NCI-H2029 treated with DMSO at 0.1 percent for 48 hours (cell line): ENCODE data around the gene MDH1B.
"Not testable (repeated sequence)": the region's sequence is repeated elsewhere in the genome, so short reads cannot be mapped to it uniquely, and the experiment has no call there.

Experiments
- DNase-seq: peaks from one replicate; lab custom pipeline; 2025; lab: John Stamatoyannopoulos, UW

MDH1B gene

DNA sequence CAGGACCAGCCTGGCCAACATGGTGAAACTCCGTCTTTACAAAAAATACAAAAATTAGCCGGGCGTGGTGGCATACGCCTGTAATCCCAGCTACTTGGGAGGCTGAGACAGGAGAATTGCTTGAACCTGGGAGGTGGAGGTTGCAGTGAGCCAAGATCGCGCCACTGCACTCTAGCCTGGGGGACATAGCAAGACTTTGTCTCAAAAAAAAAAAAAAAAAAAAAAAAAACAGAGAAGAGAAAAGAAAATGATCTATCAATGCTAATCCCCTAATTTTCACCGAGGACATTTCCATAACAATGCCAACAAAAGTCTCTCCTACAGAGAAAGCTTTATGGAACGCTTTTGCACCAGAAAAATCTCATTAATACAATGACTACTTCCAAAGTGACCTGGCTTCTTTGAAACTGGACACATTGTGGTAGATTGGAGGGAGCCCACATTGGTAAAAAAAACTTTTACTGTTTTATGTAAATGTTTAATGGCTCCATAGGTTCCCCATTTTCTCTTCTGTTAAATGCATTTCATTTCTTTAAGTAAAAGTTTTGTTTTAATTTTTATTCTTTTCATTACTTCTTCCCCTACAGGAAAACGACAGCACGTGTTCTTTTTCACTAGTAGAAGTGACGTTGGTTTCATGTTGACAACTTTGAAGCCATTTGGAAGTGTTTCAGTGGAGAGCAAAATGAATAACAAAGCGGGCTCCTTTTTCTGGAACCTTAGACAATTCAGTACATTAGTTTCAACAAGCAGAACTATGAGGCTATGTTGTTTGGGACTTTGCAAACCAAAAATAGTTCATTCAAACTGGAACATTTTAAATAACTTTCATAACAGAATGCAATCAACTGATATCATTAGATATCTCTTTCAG lies 1.2 kb upstream of the MDH1B start:
- DNase-seq, result no peak

DNA sequence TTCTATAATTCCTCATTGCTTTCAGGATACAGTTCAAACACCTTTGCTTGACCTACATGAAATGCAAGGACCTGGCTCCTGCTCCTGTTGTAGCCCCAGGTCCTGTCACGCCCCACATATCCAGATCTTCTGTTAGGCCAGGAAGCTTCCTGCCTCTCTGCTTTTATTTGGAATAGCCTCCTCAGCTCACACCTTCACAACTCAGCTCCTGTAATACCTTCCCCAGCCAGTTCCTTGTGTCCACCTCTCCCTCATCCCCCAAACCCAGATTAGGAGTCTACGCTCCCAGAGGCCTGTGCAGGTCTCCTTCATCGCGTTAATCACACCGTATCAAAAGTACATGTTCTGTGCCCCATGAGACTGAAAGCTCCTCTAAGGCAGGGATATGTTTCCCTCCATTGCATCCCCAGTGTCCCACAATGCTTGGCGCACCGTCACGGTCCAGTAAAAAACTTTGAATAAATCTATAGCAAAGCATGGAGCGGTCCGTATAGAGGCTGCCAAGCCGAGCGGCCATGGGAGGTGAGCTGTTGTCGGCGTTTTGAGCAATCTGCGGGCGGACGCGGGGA lies 371 bp downstream of the MDH1B start:
- no peak for DNase-seq

- DNase-seq, result no peak
Measured at GRCh38 chr2:206756816-206757215, 8.3 kb downstream of the MDH1B start.

DNA sequence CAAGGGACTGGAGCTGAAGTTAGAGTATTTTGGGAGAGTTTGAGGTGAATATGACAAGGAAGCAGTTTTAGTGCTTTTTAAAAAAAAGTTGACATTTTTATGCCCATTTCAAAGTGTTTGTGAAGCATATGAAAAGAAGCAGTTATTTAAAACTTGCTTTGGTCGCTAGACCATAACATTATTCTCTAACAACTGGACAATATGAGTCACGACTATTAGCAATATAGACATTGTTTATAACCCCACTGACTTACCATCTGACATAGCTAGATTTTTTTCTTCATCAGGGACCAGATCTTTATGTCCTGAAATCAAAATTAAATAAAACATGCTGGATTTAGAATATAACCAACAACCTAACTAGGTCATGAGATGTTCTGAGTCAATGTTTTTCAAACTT lies 24.3 kb downstream of the MDH1B start:
- no peak for DNase-seq

DNA sequence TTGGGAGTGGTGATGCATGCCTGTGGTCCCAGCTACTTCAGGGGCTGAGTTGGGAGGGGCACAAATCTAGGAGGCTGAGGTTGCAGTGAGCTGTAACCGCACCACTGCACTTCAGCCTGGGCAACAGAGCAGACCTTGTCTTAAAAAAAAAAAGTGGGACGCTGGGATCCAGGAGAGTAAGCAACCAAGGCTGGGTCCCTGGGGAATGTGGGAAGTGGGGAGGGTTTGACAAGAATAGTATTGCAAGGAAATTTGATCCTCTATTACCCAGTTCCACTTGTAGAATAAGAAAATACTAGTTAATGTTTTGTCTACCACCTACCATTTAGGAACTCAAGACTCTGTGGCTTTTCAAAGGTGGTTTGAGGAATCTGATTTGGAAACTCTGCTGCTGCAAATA lies 25.9 kb downstream of the MDH1B start:
- DNase-seq, result no peak

DNA sequence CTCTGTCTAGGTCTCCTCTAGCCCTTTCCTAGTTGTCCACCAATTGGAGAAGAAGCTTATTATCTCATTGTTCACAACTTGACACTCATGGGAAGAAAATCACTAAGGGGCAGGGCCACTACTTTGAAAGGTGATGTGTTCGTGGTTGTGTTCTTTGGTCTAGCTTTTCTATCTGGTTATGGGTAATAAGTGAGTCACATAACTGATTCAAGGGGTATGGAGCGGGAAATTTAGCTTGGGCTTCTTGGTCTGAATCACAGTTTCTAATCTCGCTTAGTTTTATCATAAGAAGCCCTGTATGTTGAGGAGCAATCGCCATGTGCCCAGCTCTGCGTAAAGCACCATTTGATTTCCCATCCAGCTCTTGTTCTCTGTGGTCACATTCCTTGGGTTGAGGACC lies 28.2 kb downstream of the MDH1B start:
- DNase-seq, result no peak

DNA sequence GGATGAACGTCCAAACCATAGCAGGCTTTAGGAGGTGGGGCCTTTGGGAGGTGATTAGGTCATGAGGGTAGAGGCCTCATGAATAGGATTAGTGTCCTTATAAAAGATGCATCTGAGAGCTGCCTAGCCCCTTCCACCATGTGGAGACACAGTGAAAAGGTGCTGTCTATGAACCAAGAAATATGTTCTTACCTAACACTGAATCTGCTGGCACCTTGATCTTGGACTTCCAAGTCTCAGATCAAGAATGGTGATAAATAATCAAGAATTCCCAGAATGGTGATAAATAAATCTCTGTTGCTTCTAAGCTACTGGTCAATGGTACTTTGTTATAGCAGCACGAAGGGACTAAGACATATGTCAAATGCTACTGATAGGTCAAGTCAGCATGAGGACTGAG lies 31.8 kb downstream of the MDH1B start:
- DNase-seq, result no peak

DNA sequence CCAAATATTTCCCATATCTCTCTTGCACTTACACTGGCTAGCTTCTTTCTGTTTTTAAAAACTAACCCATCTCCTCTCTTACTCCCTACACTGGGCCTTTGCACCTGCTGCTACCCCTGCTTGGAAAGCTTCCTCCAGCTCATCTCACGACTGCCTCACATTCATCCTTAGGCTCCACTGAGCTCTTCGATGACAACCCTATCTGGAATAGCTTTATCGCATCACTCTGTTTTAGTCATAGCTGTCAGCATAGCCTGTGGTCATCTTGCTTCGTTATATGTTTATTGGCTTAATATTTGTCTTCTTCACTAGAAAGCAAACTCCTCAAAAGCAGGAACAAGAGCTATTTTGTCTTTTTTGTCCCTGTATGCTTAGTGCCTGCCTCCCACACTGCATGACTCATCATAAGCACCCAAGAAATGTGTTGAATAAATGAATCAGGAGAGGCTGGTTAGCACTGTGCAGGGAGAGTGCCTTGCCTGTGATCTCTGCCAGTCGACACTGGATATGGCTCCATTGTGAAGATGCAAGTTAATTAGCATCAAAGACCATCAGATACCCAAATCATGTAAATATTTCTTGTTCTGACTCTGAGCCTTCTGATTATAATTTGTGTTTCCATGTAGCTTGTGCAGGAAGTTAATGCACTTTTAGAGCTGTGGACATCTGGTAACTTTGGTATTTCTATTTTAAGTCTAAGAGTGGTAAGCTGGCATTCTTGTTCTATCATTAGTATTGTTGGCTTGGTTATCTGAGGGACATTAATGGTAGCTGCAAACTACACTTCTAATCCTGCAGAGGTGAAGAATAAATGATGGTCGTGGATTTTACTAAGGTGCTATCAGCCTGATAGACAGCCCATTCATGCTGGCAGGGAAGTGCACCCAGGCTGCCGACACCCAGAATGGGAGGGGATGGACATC lies 36.6 kb downstream of the MDH1B start:
- DNase-seq, result no peak

DNA sequence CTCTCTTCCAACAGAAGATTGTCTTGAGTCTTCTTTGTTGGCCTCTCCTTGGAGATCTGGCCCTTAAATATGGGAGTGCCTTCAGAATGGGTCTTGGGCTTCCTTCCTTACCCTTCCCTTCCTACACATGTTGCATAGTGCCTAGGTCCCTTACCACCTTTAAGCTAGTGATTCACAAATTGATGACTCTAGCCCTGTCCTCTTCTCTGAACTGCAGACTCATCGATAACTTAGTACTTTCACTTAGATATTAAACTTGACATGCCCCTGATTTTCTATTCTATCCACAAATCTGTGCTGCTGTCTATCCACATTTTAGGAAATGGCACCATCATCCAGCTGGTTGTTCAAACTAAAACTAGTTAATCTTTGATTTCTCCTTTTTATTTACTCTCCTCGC lies 37.8 kb downstream of the MDH1B start:
- no peak for DNase-seq

- DNase-seq, result no peak
Measured at GRCh38 chr2:206723288-206723687, 41.8 kb downstream of the MDH1B start.

GRCh38 chr2:206721256-206721920 lies 43.7 kb downstream of the MDH1B start:
- DNase-seq, result no peak

DNA sequence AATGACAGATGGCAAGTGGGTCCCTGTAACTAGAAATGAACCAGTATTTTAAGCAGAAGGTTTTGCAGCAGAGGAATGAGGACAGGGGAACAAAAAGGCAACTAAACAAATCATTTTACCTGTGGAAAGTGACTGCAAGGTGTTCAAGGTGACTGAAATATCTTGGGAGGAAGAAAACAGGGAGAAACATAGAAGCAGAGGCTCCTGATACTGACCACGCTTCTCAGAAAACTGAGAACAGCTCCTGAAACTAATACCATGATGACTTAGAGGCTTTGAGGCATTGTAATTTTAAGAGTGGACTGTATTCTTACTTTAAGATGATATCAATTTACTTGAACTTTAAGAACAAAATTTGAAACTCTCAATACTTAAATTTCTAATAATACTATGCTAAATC lies 46.8 kb downstream of the MDH1B start, which contains the start of gene DYTN:
TSS of gene DYTN (minus strand) at position 101 of the 400 bp plus-strand sequence. CDS start 117 bp downstream, outside the sequence.
- no peak for DNase-seq

DNA sequence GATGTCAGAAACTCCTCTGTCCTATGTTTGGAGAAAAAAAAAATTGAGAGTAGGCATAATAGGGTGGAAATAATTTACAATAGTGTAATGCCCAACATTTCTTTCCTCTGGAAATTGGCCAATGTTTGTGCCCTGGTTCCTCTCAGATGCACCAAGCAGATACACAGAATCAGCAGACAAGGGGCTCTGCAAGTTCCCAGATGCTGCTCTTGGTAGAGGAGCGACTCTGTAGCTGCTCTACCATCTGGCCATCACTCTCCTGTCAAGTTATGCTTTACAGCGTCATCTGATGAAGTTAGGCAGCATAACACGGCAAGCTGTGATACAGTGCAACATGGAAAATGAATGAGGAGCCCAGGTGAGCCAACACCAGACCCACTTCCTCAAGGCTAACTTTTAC lies 48.5 kb downstream of the MDH1B start:
- no peak for DNase-seq

GRCh38 chr2:206715183-206715582 lies 49.9 kb downstream of the MDH1B start:
- not testable (repeated sequence) for DNase-seq

GRCh38 chr2:206713746-206714145 lies 51.4 kb downstream of the MDH1B start:
- DNase-seq, result no peak

DNA sequence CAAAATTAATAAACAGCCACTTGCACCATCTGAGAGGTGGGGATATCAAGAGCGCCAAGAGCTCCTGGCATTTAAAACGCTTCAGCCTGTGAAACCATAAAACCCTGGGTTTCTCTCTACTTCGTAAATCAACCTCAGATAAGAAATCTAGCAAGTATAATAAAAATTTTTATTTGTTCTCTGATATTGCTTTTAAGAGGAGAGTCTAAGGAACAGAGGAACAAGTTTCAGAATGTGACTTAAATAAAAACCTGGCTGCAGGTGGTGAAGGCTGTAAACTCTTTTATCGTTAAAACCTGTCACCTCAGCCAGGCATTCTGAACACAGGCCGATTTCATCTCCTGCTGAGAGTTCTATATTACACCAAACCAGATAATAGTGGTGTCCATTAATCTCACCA lies 56.8 kb downstream of the MDH1B start:
- DNase-seq, result no peak

- no peak for DNase-seq
Measured at GRCh38 chr2:206707164-206707701, 57.9 kb downstream of the MDH1B start.

GRCh38 chr2:206701952-206702605 lies 63.0 kb downstream of the MDH1B start:
- no peak for DNase-seq

DNA sequence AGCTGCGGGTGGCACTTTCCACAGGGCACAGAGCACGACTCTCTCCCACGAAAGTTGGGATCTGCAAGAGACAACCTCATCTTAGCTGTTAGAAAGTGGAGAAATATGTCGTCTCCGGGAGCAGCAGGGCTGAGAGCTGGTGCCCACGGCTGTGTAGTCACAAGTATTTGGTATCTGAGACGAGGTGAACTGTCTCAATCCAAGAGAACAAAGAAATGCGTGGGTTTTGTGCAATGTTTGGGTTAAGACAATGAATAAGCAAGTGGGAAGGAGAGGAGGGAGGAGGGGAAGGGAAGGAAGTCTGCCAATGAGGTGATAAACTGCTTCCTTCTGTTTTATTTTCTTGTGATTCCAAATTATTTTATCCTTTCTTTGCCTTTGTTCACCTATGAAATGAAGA lies 65.0 kb downstream of the MDH1B start:
- no peak for DNase-seq

DNA sequence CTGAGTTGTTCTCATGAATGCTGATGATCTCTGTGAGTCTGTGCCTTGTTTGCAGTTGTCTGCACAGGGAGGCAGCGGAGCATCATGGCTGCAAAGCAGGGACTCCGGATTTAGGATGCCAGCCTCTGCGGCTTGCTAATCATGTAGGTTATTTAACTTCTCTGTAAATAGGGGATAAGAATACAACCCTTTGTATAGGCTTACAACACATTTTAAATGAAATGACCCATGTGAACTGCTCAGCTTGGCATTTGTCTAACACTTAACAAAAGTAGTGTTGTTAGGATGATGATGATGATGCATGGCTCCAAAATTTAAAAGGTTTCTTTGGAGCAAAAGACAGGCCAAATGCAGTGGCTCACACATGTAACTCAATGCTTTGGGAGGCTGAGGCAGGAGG lies 66.3 kb downstream of the MDH1B start:
- no peak for DNase-seq

DNA sequence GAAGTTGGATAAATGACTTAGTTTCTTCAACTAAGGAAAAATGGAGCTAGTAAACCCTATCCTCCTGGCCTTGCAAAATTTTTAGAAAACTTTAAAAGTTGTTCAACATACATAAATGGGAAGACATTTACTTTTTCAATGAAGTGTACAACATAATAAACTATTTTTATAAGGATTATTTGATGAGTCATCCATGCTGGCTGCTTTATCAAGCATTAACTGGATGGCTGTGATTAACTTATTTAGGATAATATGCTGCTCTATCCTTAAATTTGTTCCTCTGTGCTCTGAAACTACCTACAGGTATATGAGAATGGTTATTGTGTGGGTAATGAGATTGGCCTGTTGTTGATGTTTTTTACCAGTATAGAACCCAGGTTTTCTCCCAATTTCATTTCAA lies 68.2 kb downstream of the MDH1B start:
- no peak for DNase-seq
